Endothelial cell of umbilical vein (primary cell): ENCODE results near the gene FHIT. TPM values are rescaled to one million over a fixed set of nuclear protein-coding genes. Genes with fewer than 3 reads are reported as not detected.

Source experiments
- BruUV-seq: library from RNA; stranded (reverse); fragments of 400-500 nt; replicated peaks from 2 replicates; lab custom pipeline; 2021; lab: Mats Ljungman, UMichigan
- CTCF ChIA-PET: fragments of 300-600, 350-600 bp; sonication (Branson Sonifier 250); formaldehyde crosslinking; loops from one replicate; lab custom pipeline; 2021; ENCODE audit warnings: antibody characterized with exemption, inconsistent platforms; lab: Charles Lee
- POLR2A ChIA-PET: fragments of 300-600, 350-600 bp; sonication (Branson Sonifier 250); formaldehyde crosslinking; loops from one replicate; lab custom pipeline; 2021; ENCODE audit warnings: antibody characterized with exemption, inconsistent platforms; lab: Charles Lee
- DNase-seq: peaks from one replicate; pipeline ENCODE4 v3.0.0-alpha.2; 2011; ENCODE audit warnings: low read depth, low spot score
- FAIRE-seq: peaks from 2 replicates; lab custom pipeline; 2011; peaks lifted over from hg19 to GRCh38; lab: Jason Lieb, UNC
- H2AFZ ChIP-seq: 2 replicates; pipeline ENCODE4 v1.6.0; 2012; ENCODE audit warnings: low read depth, low read length, control low read depth, inconsistent platforms
- H3K27ac ChIP-seq: 2 replicates; pipeline ENCODE4 v1.5.1; 2011; ENCODE audit warnings: low read depth, mild to moderate bottlenecking, control low read depth, low read length, moderate library complexity; ENCODE audit not compliant: insufficient read depth
- H3K27me3 ChIP-seq, 2 experiments: 2 replicates each; pipeline versions ENCODE4 v1.6.0 to v1.6.1; 2011; ENCODE audit warnings: low read length in 2 of 2, mixed read lengths in 1 of 2; ENCODE audit not compliant: control insufficient read depth in 2 of 2, insufficient read depth in 2 of 2
- H3K36me3 ChIP-seq, 2 experiments: 2 replicates in 1 of 2; 3 replicates in 1 of 2; pipeline ENCODE4 v1.5.1; 2011; ENCODE audit warnings: low read length in 2 of 2, mild to moderate bottlenecking in 1 of 2, moderate library complexity in 1 of 2; ENCODE audit not compliant: control insufficient read depth in 2 of 2, insufficient read depth in 2 of 2; ENCODE audit errors: extremely low read depth in 1 of 2
- H3K4me1 ChIP-seq: 3 replicates; pipeline ENCODE4 v1.5.1; 2011; ENCODE audit warnings: mild to moderate bottlenecking, low read length; ENCODE audit not compliant: control insufficient read depth, insufficient read depth; ENCODE audit errors: extremely low read depth
- H3K4me2 ChIP-seq: 2 replicates; pipeline ENCODE4 v1.6.1; 2011; ENCODE audit warnings: low read length, control low read depth, mixed read lengths; ENCODE audit not compliant: insufficient read depth
- H3K4me3 ChIP-seq, 3 experiments: fragments of 200-600 bp in 1 of 3; sonication (generic), shearing (Covaris generic) in 1 of 3; replicated peaks in 1 of 3; 2 replicates each; pipeline ENCODE4 v1.5.1; 2011 to 2016; ENCODE audit warnings: control low read depth in 3 of 3, low read length in 3 of 3, mild to moderate bottlenecking in 2 of 3, inconsistent platforms in 1 of 3, low read depth in 1 of 3, moderate library complexity in 1 of 3; ENCODE audit not compliant: insufficient read depth in 1 of 3
- H3K79me2 ChIP-seq: 2 replicates; pipeline ENCODE4 v1.6.0; 2012; ENCODE audit warnings: low read length, inconsistent platforms; ENCODE audit not compliant: control insufficient read depth, insufficient read depth
- H3K9ac ChIP-seq: replicated peaks from 2 replicates; pipeline ENCODE3; 2011; ENCODE audit warnings: low read length, control low read depth; ENCODE audit not compliant: insufficient read depth; ENCODE audit errors: extremely low read depth
- H3K9me1 ChIP-seq: replicated peaks from 3 replicates; pipeline ENCODE4 v1.6.0; 2011; ENCODE audit warnings: mild to moderate bottlenecking, low read length; ENCODE audit not compliant: control insufficient read depth, insufficient read depth; ENCODE audit errors: extremely low read depth
- H3K9me3 ChIP-seq: replicated peaks from 2 replicates; pipeline ENCODE4 v1.5.1; 2012; ENCODE audit warnings: low read length, inconsistent platforms; ENCODE audit not compliant: control insufficient read depth, insufficient read depth
- H4K20me1 ChIP-seq: replicated peaks from 2 replicates; pipeline ENCODE3; 2011; ENCODE audit warnings: mild to moderate bottlenecking, low read length; ENCODE audit not compliant: control insufficient read depth, insufficient read depth; ENCODE audit errors: extremely low read depth
- CTCF ChIP-seq, 2 donors: IDR thresholded peaks; 1 replicate in 1 of 2; 2 replicates in 1 of 2; pipeline ENCODE4 v1.5.1; 2011; ENCODE audit warnings: low read length in 2 of 2, mild to moderate bottlenecking in 2 of 2, moderate library complexity in 2 of 2, control low read depth in 1 of 2, inconsistent platforms in 1 of 2, low read depth in 1 of 2; ENCODE audit not compliant: insufficient read depth in 1 of 2; ENCODE audit errors: extremely low read depth in 1 of 2
- EZH2 ChIP-seq: IDR thresholded peaks from 2 replicates; pipeline ENCODE4 v1.6.1; 2012; ENCODE audit warnings: borderline replicate concordance, low read depth, mild to moderate bottlenecking, moderate library complexity, low read length, inconsistent platforms; ENCODE audit not compliant: severe bottlenecking
- FOS ChIP-seq: IDR thresholded peaks from 2 replicates; pipeline ENCODE4 v1.6.1; 2011; ENCODE audit warnings: mild to moderate bottlenecking, low read length, moderate library complexity, borderline replicate concordance; ENCODE audit not compliant: insufficient read depth
- GATA2 ChIP-seq: IDR thresholded peaks from 2 replicates; pipeline ENCODE4 v1.7.0; 2011; ENCODE audit warnings: low read depth, mild to moderate bottlenecking, moderate library complexity, mixed read lengths, low read length; ENCODE audit not compliant: insufficient read length, insufficient read depth
- JUN ChIP-seq: IDR thresholded peaks from 2 replicates; pipeline ENCODE4 v1.6.1; 2011; ENCODE audit warnings: borderline replicate concordance, low read depth; ENCODE audit not compliant: insufficient read length, insufficient read depth
- MYC ChIP-seq: IDR thresholded peaks from one replicate; pipeline ENCODE4 v1.6.1; 2011; ENCODE audit warnings: mild to moderate bottlenecking, low read depth, low read length
- POLR2A ChIP-seq: IDR thresholded peaks from 2 replicates; pipeline ENCODE4 v1.6.1; 2012; ENCODE audit warnings: low read depth, mild to moderate bottlenecking, control low read depth, low read length
- POLR2AphosphoS5 ChIP-seq: IDR thresholded peaks from 2 replicates; pipeline ENCODE4 v1.6.1; 2012; ENCODE audit warnings: low read depth, mild to moderate bottlenecking, control low read depth, low read length, moderate library complexity; ENCODE audit not compliant: insufficient read depth
- dilution Hi-C: fragments of 300-500 bp; cut with MboI; formaldehyde crosslinking; loops from one replicate; pipeline ENCODE4 v1.15.0; 2019; ENCODE audit warnings: low sequenced_read_pairs; ENCODE audit not compliant: extremely low pct_ligation_motif_present
- intact Hi-C: fragments of 100-400 bp; cut with micrococcal nuclease; formaldehyde crosslinking; loops from one replicate; pipeline ENCODE4 v1.10.0; 2022
- polyA plus RNA-seq, 4 experiments: library from polyadenylated mRNA; depleted of rRNA in 3 of 4; stranded (reverse) in 3 of 4; unstranded in 1 of 4; fragments of >200 nt; gene quantifications; 2 replicates each; pipeline versions ENCODE4 v1.2.1 to v1.2.3, GENCODE V29; 2011 to 2012; ENCODE audit warnings: missing spikeins in 1 of 4
- total RNA-seq: library from RNA; stranded (reverse); gene quantifications from 2 replicates; pipeline ENCODE4 v1.2.3, GENCODE V29; 2021
- TF ChIP-seq, protein P1 (sequence below): IDR thresholded peaks from 2 replicates; pipeline ENCODE4 v1.6.1; 2011; ENCODE audit not compliant: insufficient read depth, insufficient read length

Gene FHIT
- total and polyA plus RNA-seq, 2 donors (not counting 3 experiments of a cell fraction or from before 2014, with no cell fraction given) = 0.47 to 2.2 TPM

DNA sequence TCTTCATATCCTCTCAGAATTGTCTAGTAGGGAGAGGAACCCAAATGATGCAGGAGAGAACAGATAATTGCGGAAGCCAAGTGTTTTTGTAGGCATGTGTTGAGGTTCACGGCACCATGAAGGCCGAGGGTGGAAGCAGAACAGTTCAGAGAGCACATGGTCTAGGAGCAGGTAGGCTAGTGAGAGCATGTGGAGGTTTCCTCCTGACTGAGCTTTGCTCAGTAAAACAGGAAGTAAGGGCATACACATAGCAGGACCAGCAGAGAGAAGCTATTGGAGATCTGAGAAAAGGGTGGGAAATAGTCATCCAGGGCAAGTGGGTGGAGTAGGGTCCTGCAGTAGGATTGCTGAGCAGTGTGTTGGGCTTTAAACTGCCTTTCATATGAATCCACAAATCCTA is 491.1 kb downstream of the FHIT start:
- FAIRE-seq (no peak), DNase-seq (no peak)
- ChIA-PET POLR2A (no interaction called here), CTCF (no interaction called here)
- Histone ChIP-seq H4K20me1 (no peaks in the 10 kb centered on the region), H3K4me3 (no peak overlapping the region), H3K4me2 (no peak overlapping the region), H3K9me3 (no peaks in the 10 kb centered on the region), H2AFZ (no peak overlapping the region), H3K79me2 (no peaks in the 10 kb centered on the region), H3K4me1 (no peaks in the 10 kb centered on the region), H3K9ac (no peak overlapping the region), H3K27me3 (no peaks in the 10 kb centered on the region), H3K36me3 (no peaks in the 10 kb centered on the region), H3K9me1 (no peaks in the 10 kb centered on the region), H3K27ac (no peak overlapping the region)
- no TSS peak for BruUV-seq
- no peak for TF ChIP-seq CTCF (IDR thresholded peaks at IDR 0.05; ENCODE audit: extremely low read depth in 1 of 2, insufficient read depth in 1 of 2, low read depth in 1 of 2, low read length in 2 of 2)
- TF ChIP-seq EZH2 = no peak
- TF ChIP-seq, protein P1, sequence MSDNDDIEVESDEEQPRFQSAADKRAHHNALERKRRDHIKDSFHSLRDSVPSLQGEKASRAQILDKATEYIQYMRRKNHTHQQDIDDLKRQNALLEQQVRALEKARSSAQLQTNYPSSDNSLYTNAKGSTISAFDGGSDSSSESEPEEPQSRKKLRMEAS = no peak
- TF ChIP-seq POLR2AphosphoS5 = no peak
- no peak for TF ChIP-seq JUN
- no peak for TF ChIP-seq FOS
- TF ChIP-seq POLR2A = no peak
- TF ChIP-seq MYC = no peak
- no peak for TF ChIP-seq GATA2
- dilution Hi-C loops = no loop called here
- intact Hi-C loops = no loop called here
